Measurements from ENCODE around the gene NR2F6. TPM values are rescaled to one million over a fixed set of nuclear protein-coding genes. Genes with fewer than 3 reads are reported as not detected.

Gene NR2F6
- total RNA-seq, 1 donor from 2014 or later = 72.8 TPM

GRCh38 chr19:17293605-17294004 lies 47.9 kb upstream of the NR2F6 start:
- DNase-seq (ENCODE audit: low read depth) = no peak
- Histone ChIP-seq H3K27ac (ENCODE audit: low read depth, low read length) (no peak overlapping the region), H3K36me3 (ENCODE audit: insufficient read depth, low read length) (no peaks in the 10 kb centered on the region), H2AFZ (ENCODE audit: low read depth, low read length) (no peak overlapping the region), H3K4me1 (ENCODE audit: insufficient read depth, low read length) (peaks cover 5% of the 10 kb centered on the region), H3K9ac (ENCODE audit: low read length) (no peak overlapping the region), H3K4me2 (ENCODE audit: low read length) (no peak overlapping the region), H3K79me2 (ENCODE audit: insufficient read depth, low read length) (no peaks in the 10 kb centered on the region), H4K20me1 (ENCODE audit: insufficient read depth, low read length) (no peaks in the 10 kb centered on the region), H3K27me3 (ENCODE audit: insufficient read depth, low read length) (no peaks in the 10 kb centered on the region), H3K4me3 (ENCODE audit: insufficient read depth, low read depth, low read length) (no peak overlapping the region), H3K9me3 (ENCODE audit: insufficient read depth, low read depth, low read length) (no peaks in the 10 kb centered on the region)
- Mint-ChIP-seq H3K9me3 (ENCODE audit: unreplicated experiment) (peaks cover 1% of the 10 kb centered on the region), H3K27me3 (ENCODE audit: low read depth, unreplicated experiment) (no peaks in the 10 kb centered on the region), H3K4me3 (ENCODE audit: unreplicated experiment) (no peak overlapping the region), H3K36me3 (ENCODE audit: low read depth, unreplicated experiment) (peaks cover 7% of the 10 kb centered on the region), H3K27ac (ENCODE audit: unreplicated experiment) (no peak overlapping the region), H3K4me1 (ENCODE audit: low read depth, unreplicated experiment) (peaks cover 2% of the 10 kb centered on the region)
- FAIRE-seq = no peak
- TF ChIP-seq EZH2 (IDR thresholded peaks at IDR 0.05; ENCODE audit: insufficient read depth, low read length) (no peak), CTCF (IDR thresholded peaks at IDR 0.05; ENCODE audit: insufficient read depth, low read depth, low read length) (no peak)

- FAIRE-seq = no peak
- Histone ChIP-seq H3K4me2 (ENCODE audit: low read length) (peak overlapping the region; percentile 91), H3K27me3 (ENCODE audit: insufficient read depth, low read length) (no peaks in the 10 kb centered on the region), H3K9me3 (ENCODE audit: insufficient read depth, low read depth, low read length) (no peaks in the 10 kb centered on the region), H3K9ac (ENCODE audit: low read length) (peak overlapping the region; percentile 75), H3K79me2 (ENCODE audit: insufficient read depth, low read length) (no peaks in the 10 kb centered on the region), H3K27ac (ENCODE audit: low read depth, low read length) (no peak overlapping the region), H2AFZ (ENCODE audit: low read depth, low read length) (peak overlapping the region; percentile 99), H3K4me3 (ENCODE audit: insufficient read depth, low read depth, low read length) (peak overlapping the region; percentile 60), H3K4me1 (ENCODE audit: insufficient read depth, low read length) (peaks cover 5% of the 10 kb centered on the region), H3K36me3 (ENCODE audit: insufficient read depth, low read length) (no peaks in the 10 kb centered on the region), H4K20me1 (ENCODE audit: insufficient read depth, low read length) (no peaks in the 10 kb centered on the region)
- DNase-seq (ENCODE audit: low read depth) = peak; percentile 67
- H3K4me1 Mint-ChIP-seq (ENCODE audit: low read depth, unreplicated experiment) = peaks cover 2% of the 10 kb centered on the region
- peaks cover 7% of the 10 kb centered on the region for H3K36me3 Mint-ChIP-seq (ENCODE audit: low read depth, unreplicated experiment)
- H3K27ac Mint-ChIP-seq (ENCODE audit: unreplicated experiment) = peak overlapping the region; percentile 66
- peak overlapping the region; percentile 82 for H3K4me3 Mint-ChIP-seq (ENCODE audit: unreplicated experiment)
- no peaks in the 10 kb centered on the region for H3K27me3 Mint-ChIP-seq (ENCODE audit: low read depth, unreplicated experiment)
- peaks cover 1% of the 10 kb centered on the region for H3K9me3 Mint-ChIP-seq (ENCODE audit: unreplicated experiment)
- no peak for TF ChIP-seq EZH2 (IDR thresholded peaks at IDR 0.05; ENCODE audit: insufficient read depth, low read length)
- TF ChIP-seq CTCF (IDR thresholded peaks at IDR 0.05; ENCODE audit: insufficient read depth, low read depth, low read length) = peak; percentile 71
These were observed 46.8 kb upstream of the NR2F6 start for GRCh38 chr19:17292301-17293074.

GRCh38 chr19:17289489-17289888 lies 43.8 kb upstream of the NR2F6 start:
- Histone ChIP-seq H3K4me1 (ENCODE audit: insufficient read depth, low read length) (peaks cover 5% of the 10 kb centered on the region), H3K27ac (ENCODE audit: low read depth, low read length) (no peak overlapping the region), H3K36me3 (ENCODE audit: insufficient read depth, low read length) (no peaks in the 10 kb centered on the region), H4K20me1 (ENCODE audit: insufficient read depth, low read length) (no peaks in the 10 kb centered on the region), H3K79me2 (ENCODE audit: insufficient read depth, low read length) (no peaks in the 10 kb centered on the region), H3K27me3 (ENCODE audit: insufficient read depth, low read length) (no peaks in the 10 kb centered on the region), H3K9me3 (ENCODE audit: insufficient read depth, low read depth, low read length) (no peaks in the 10 kb centered on the region), H3K4me2 (ENCODE audit: low read length) (peak overlapping the region; percentile 59), H3K4me3 (ENCODE audit: insufficient read depth, low read depth, low read length) (no peak overlapping the region), H3K9ac (ENCODE audit: low read length) (no peak overlapping the region), H2AFZ (ENCODE audit: low read depth, low read length) (peak overlapping the region; percentile 50)
- H3K9me3 Mint-ChIP-seq (ENCODE audit: unreplicated experiment) = no peaks in the 10 kb centered on the region
- no peaks in the 10 kb centered on the region for H3K4me1 Mint-ChIP-seq (ENCODE audit: low read depth, unreplicated experiment)
- no peaks in the 10 kb centered on the region for H3K27me3 Mint-ChIP-seq (ENCODE audit: low read depth, unreplicated experiment)
- FAIRE-seq (no peak), DNase-seq (ENCODE audit: low read depth) (peak; percentile 85)
- TF ChIP-seq EZH2 (IDR thresholded peaks at IDR 0.05; ENCODE audit: insufficient read depth, low read length) (no peak), CTCF (IDR thresholded peaks at IDR 0.05; ENCODE audit: insufficient read depth, low read depth, low read length) (no peak)
- no peak overlapping the region for H3K4me3 Mint-ChIP-seq (ENCODE audit: unreplicated experiment)
- H3K27ac Mint-ChIP-seq (ENCODE audit: unreplicated experiment) = no peak overlapping the region
- peaks cover 4% of the 10 kb centered on the region for H3K36me3 Mint-ChIP-seq (ENCODE audit: low read depth, unreplicated experiment)

Measured in astrocyte (in vitro differentiated cells and primary cell).